Epithelial cell of esophagus (primary cell): ENCODE results near the gene CEP112.

Experiments
- DNase-seq: peaks from one replicate; pipeline ENCODE4 v3.0.0; 2010; ENCODE audit warnings: low read depth
- H3K4me3 ChIP-seq: 2 replicates; pipeline ENCODE4 v1.5.1; 2011; ENCODE audit warnings: mild to moderate bottlenecking, low read length, control low read depth
- TF ChIP-seq, protein P1 (sequence below): IDR thresholded peaks from 2 replicates; pipeline ENCODE4 v1.5.1; 2011; ENCODE audit warnings: low read depth, mild to moderate bottlenecking, low read length, control low read depth, inconsistent platforms; ENCODE audit not compliant: insufficient read depth; ENCODE audit errors: missing control alignments

CEP112 gene

DNA sequence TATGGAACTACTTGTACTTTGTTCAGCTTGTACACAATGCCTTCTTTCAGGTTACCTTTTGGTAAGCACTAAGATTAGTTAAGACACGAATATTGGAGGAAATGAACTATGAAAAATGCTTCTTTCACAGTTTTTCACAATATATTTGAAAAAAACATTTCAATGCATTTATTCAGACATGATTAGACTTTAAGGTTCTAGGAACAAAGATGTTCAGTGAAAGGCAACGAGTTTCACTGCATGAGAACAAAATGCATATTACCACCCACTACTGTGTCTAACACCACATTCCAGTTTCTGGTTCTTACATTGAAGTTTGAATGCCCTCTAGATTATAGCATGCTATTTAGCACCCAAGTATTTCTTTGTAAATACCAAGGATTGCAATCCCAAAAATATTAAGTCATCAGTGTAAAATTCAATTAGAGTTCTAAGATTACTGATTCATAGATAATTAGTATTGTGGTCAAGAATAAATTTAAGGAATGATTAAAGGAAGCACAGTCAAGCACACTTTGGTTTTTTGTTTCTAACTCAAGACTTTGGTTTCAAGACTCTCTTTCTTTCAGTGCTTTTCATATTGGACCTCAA, 261.7 kb downstream of the CEP112 start:
- H3K4me3 ChIP-seq, result no peak overlapping the region
- TF ChIP-seq, protein P1, sequence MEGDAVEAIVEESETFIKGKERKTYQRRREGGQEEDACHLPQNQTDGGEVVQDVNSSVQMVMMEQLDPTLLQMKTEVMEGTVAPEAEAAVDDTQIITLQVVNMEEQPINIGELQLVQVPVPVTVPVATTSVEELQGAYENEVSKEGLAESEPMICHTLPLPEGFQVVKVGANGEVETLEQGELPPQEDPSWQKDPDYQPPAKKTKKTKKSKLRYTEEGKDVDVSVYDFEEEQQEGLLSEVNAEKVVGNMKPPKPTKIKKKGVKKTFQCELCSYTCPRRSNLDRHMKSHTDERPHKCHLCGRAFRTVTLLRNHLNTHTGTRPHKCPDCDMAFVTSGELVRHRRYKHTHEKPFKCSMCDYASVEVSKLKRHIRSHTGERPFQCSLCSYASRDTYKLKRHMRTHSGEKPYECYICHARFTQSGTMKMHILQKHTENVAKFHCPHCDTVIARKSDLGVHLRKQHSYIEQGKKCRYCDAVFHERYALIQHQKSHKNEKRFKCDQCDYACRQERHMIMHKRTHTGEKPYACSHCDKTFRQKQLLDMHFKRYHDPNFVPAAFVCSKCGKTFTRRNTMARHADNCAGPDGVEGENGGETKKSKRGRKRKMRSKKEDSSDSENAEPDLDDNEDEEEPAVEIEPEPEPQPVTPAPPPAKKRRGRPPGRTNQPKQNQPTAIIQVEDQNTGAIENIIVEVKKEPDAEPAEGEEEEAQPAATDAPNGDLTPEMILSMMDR, result no peak
- no peak for DNase-seq

DNA sequence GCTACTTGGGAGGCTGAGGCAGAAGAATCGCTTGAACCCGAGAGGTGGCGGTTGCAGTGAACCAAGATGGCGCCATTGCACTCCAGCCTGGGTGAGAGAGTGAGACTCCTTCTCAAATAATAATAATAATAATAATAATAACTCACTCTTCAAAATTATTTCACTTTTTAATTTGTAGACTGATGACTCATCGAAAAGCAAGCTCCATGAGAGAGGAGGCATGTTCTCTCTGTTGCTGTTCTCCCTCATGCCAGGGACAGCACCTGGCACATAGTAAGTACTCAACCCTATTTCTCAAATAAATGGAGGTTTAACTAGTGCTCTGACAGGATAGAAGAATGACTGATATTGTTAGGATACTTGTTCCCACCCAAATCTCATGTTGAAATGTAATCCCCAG, 265.3 kb downstream of the CEP112 start:
- H3K4me3 ChIP-seq, result no peak overlapping the region
- TF ChIP-seq, protein P1, result no peak
- DNase-seq, result no peak

DNA sequence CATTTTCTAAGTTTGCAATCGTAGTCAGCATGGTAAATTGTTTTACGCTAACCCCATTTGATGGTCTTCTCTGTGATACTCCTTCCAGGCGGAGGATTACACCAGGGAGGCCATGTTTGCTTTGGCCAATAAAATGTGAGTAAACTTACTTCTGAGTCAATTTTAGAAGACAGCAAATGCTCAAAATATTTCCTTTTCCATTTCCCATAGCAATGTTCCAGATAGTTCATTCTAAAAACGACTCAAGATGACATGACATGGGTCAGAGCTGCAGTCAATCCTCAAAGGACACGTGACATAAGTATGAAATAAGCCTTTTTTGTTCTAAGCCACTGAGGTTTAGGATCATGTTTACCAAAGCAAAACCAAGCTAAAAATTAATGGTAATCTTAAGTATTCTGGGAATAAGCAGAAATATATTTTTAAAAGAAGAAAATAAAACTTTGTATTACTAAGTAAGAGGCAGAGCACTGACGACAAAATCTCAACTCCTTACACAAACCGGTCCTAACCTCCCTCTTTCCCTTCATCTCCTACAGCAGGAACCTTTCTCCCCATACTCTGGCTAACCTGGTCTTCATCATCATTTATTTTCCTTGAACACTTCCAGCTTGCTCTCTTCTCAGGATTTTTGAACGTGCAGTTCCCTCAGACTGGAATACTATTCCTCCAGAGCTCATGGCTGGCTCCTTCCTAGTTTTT, 266.2 kb downstream of the CEP112 start:
- TF ChIP-seq, protein P1, result no peak

DNA sequence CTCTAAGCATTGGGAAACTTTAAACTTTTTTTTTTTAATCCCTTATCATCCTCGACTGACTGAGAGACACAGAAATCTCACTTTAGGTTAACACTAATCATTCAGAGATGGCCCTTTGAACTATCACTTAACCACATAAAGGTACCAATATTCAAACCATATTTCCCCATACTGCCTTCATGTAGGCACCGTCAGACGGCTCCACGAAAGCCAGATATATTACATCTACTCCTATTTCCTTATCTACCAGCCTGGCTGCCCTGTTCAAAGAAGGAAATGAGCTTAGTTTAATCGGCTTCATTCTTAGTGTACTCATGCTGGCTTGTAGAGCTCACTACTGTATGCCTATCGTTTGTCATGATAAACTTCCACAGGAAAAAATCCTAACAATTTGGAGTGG, 270.9 kb downstream of the CEP112 start:
- DNase-seq, result no peak
- TF ChIP-seq, protein P1, result no peak
- H3K4me3 ChIP-seq, result no peak overlapping the region

More for the DNA sequence above, 266.2 kb downstream of the CEP112 start:
- no peak overlapping the region for H3K4me3 ChIP-seq
- no peak for DNase-seq

DNA sequence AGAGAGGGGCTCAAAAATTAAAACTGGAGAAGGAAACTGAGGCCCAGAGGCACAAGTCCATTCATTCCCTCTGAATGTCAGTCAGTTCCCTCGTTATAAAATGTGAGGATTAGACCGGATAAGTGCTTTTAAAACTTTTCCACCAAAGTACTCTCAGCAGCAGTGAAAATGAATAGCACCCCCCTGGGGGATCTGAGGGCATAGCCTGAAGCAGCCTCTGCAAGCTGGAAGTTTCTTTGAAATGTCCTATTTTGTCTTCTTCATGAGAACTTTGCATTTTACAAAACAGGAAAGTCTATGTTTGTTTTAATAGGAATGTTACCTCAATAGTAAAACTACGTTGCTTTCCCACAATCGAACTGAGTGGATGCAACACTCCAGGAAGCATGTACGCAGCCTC, 273.0 kb downstream of the CEP112 start:
- DNase-seq, result no peak
- TF ChIP-seq, protein P1, result no peak
- H3K4me3 ChIP-seq, result no peak overlapping the region

DNA sequence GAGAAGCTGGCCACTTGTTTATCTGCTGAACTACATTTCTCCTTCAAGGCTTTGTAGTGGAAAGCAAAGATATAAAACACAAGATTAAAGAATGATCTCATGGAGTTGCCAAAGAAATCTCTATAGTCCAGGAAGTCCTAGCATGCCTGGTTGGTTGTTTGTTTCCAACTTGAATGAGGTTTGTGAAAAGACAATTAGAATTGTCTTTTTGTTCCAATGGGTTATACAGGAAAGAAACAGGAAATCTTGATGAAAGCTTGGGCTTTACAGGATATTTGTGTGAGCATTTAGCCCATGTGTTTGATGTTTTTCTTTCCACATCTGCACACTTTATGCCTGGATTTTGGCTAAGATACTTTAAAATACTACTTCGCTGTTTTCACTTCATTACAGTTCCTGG, 273.4 kb downstream of the CEP112 start:
- TF ChIP-seq, protein P1, result no peak
- H3K4me3 ChIP-seq, result no peak overlapping the region
- DNase-seq, result no peak

DNA sequence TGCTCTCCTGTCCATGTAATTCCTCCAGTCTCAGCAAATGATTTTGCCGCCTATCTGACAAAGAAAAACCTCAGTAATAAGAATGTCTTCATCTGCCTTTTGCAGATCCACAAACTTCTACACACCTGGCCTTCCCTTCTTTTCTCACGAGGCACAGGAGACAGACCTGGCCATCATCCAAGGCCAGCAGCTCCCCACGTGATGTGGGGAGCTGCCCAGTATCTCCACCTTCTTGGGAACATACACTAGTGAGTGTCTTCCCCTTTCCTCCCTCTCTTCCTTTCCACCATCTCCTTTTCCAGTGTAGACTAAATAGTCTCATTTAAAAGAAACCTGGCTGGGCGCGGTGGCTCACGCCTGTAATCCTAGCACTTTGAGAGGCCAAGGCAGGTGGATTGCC, 274.4 kb downstream of the CEP112 start:
- DNase-seq, result no peak
- TF ChIP-seq, protein P1, result no peak
- no peak overlapping the region for H3K4me3 ChIP-seq
